Mucosa of gallbladder (tissue), 1 donor: ENCODE measurements around the gene TIMP2. TPM values are rescaled to one million over a fixed set of nuclear protein-coding genes. Genes with fewer than 3 reads are reported as not detected.
"Not testable (repeated sequence)": the region's sequence is repeated elsewhere in the genome, so short reads cannot be mapped to it uniquely, and the experiment has no call there.

Source experiments
- DNase-seq: peaks from one replicate; pipeline ENCODE4 v3.0.0-alpha.2; 2020; ENCODE audit warnings: low spot score
- total RNA-seq: library from RNA; stranded (reverse); gene quantifications from one replicate; pipeline ENCODE4 v1.2.1, GENCODE V29; 2021
- donor health status: DM: no; HTN: no; CAD: no.

Gene TIMP2
- total RNA-seq, 1 donor from 2014 or later, result 377 TPM

GRCh38 chr17:78933025-78933958 lies 8.1 kb upstream of the TIMP2 start:
- DNase-seq, result peak; percentile 75

GRCh38 chr17:78929908-78930775 lies 5.0 kb upstream of the TIMP2 start:
- DNase-seq, result no peak

- peak; percentile 83 for DNase-seq
Measured at GRCh38 chr17:78925662-78926555, 722 bp upstream of the TIMP2 start.

GRCh38 chr17:78924481-78925151 lies 571 bp downstream of the TIMP2 start:
- no peak for DNase-seq

- peak; percentile 80 for DNase-seq
Measured at GRCh38 chr17:78923660-78924453, 1.3 kb downstream of the TIMP2 start.

- no peak for DNase-seq
Measured at GRCh38 chr17:78922816-78923498, 2.2 kb downstream of the TIMP2 start.

GRCh38 chr17:78921437-78921971 lies 3.7 kb downstream of the TIMP2 start:
- no peak for DNase-seq

- DNase-seq, result no peak
Measured at GRCh38 chr17:78920528-78920927, 4.7 kb downstream of the TIMP2 start.

- no peak for DNase-seq
Measured at GRCh38 chr17:78919861-78920450, 5.2 kb downstream of the TIMP2 start.

- DNase-seq, result no peak
Measured at GRCh38 chr17:78918979-78919378, 6.2 kb downstream of the TIMP2 start.

- no peak for DNase-seq
Measured at GRCh38 chr17:78917451-78918275, 7.5 kb downstream of the TIMP2 start.

- peak; percentile 65 for DNase-seq
Measured at GRCh38 chr17:78915872-78916632, 9.1 kb downstream of the TIMP2 start.

GRCh38 chr17:78913115-78913514 lies 12.1 kb downstream of the TIMP2 start:
- no peak for DNase-seq

- DNase-seq, result no peak
Measured at GRCh38 chr17:78912082-78912481, 13.1 kb downstream of the TIMP2 start.

- DNase-seq, result not testable (repeated sequence)
Measured at GRCh38 chr17:78911543-78911942, 13.6 kb downstream of the TIMP2 start.

- peak; percentile 42 for DNase-seq
Measured at GRCh38 chr17:78910497-78911284, 14.5 kb downstream of the TIMP2 start.
